ENCODE measurements around the gene UPK3B. TPM values are rescaled to one million over a fixed set of nuclear protein-coding genes. Genes with fewer than 3 reads are reported as not detected.
"Not testable (repeated sequence)": the region's sequence is repeated elsewhere in the genome, so short reads cannot be mapped to it uniquely, and the experiment has no call there.

Gene UPK3B
- total and polyA plus RNA-seq, 9 of the 15 experiments (the other 6 are each of a cell fraction or from before 2014, with no cell fraction given) = not detected

DNA sequence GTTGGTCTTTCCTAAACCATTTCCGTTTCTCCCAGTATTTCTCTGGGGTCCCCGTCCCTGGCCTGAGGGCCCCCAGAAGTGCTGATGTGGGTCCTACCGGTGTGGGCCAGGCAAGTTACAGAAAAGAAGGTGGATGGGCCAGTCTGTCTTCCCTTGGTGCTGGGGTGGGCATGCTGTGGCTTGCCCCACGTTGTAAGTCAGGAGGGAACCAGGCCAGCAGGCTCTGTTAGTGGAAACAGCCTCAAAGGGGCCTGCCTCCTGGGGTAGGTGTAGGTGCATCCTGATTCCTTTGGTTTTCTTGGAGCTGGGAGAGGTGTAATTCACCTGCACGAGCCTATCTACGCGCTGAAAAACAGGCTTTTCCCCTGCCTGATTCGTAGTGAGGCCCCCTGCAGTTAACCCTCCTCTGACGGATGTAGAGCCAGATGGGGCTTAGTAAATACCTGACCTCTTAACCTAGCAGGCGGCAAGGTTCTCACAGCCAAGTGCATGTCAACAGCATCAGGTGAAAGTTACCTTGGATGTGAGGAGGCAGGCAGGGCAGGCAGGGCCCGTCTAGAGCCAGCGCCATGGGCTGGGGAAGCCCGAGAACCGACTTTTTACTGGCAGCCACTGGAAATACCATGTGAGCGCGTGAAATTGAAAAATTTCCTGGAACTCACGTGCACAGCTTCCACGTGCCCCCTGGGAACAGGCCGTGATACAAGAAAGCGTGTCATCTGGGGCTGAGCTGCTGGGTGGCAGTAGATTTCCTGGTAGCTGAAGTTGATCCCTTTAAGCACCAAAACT is 24.3 kb upstream of the UPK3B start:
- H3K27ac ChIP-seq (ENCODE audit: extremely low read depth, low read depth, low read length); POLR2A ChIA-PET; intact Hi-C loops (cut with micrococcal nuclease); ATAC-seq; H3K4me2 ChIP-seq (ENCODE audit: insufficient read depth, low read length); H3K4me1 ChIP-seq (replicated peaks in 1 of 2; ENCODE audit: control insufficient read depth in 2 of 2, insufficient read depth in 2 of 2, low read length in 2 of 2); BruUV-seq (replicated peaks); H3K9me3 ChIP-seq (replicated peaks; ENCODE audit: control insufficient read depth, insufficient read depth, low read depth, low read length); H3K9ac ChIP-seq (ENCODE audit: insufficient read depth in 1 of 2, low read depth in 2 of 2, low read length in 2 of 2); CTCF ChIA-PET (ENCODE audit: low intra/inter-chr PET ratio); H2AFZ ChIP-seq (ENCODE audit: low read depth, low read length); H3K4me3 ChIP-seq; H3K36me3 ChIP-seq (ENCODE audit: control insufficient read depth, insufficient read depth, low read length); H3K27me3 ChIP-seq (ENCODE audit: control insufficient read depth in 2 of 2, insufficient read depth in 2 of 2, low read length in 2 of 2); H3K79me2 ChIP-seq (ENCODE audit: control insufficient read depth, insufficient read depth, low read length); H3K9me1 ChIP-seq (ENCODE audit: control insufficient read depth, insufficient read depth, low read length); DNase-seq (ENCODE audit: extremely low read depth in 1 of 4, low spot score in 3 of 4); in situ Hi-C loops (cut with MboI); H4K20me1 ChIP-seq (replicated peaks; ENCODE audit: control insufficient read depth, insufficient read depth, low read length): not testable (repeated sequence)
- peak; percentile 49 for FAIRE-seq
- 61% methylated on average over 4 of the region's 20 CpGs for WGBS (ENCODE audit: insufficient coverage, low coverage, missing lambda C conversion rate)

DNA sequence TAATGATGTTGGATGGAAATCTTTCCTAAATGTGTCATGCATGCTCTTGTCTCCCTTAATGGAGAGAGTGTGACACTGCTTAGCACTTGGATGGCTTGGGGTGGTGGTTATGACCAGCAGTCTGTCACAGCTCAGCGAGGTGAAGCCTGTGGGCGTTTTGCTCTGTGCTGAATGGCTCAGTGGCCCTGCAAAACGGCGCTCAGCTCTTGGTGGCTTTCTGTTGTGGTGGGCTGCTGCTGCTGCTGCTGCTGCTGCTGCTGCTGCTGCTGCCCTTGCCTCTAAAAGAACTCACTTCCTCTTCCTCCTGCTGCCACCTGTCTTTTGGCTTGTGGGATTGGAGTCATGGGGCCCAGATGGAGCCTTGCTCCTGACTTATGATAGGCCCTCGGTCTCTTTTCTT is 23.7 kb upstream of the UPK3B start:
- POLR2A ChIA-PET; in situ Hi-C loops (cut with MboI); H3K9me1 ChIP-seq (ENCODE audit: control insufficient read depth, insufficient read depth, low read length); H3K4me3 ChIP-seq; DNase-seq (ENCODE audit: extremely low read depth in 1 of 4, low spot score in 3 of 4); H3K27ac ChIP-seq (ENCODE audit: extremely low read depth, low read depth, low read length); H3K36me3 ChIP-seq (ENCODE audit: control insufficient read depth, insufficient read depth, low read length); H3K4me2 ChIP-seq (ENCODE audit: insufficient read depth, low read length); H4K20me1 ChIP-seq (replicated peaks; ENCODE audit: control insufficient read depth, insufficient read depth, low read length); H3K9ac ChIP-seq (ENCODE audit: insufficient read depth in 1 of 2, low read depth in 2 of 2, low read length in 2 of 2); H2AFZ ChIP-seq (ENCODE audit: low read depth, low read length); H3K9me3 ChIP-seq (replicated peaks; ENCODE audit: control insufficient read depth, insufficient read depth, low read depth, low read length); H3K79me2 ChIP-seq (ENCODE audit: control insufficient read depth, insufficient read depth, low read length); H3K27me3 ChIP-seq (ENCODE audit: control insufficient read depth in 2 of 2, insufficient read depth in 2 of 2, low read length in 2 of 2); CTCF ChIA-PET (ENCODE audit: low intra/inter-chr PET ratio); intact Hi-C loops (cut with micrococcal nuclease); BruUV-seq (replicated peaks); H3K4me1 ChIP-seq (replicated peaks in 1 of 2; ENCODE audit: control insufficient read depth in 2 of 2, insufficient read depth in 2 of 2, low read length in 2 of 2): not testable (repeated sequence)
- ATAC-seq (peak; percentile 61), FAIRE-seq (peak; percentile 6)
- no CpG with 5 or more reads among the region's 5 CpGs for WGBS (ENCODE audit: insufficient coverage, low coverage, missing lambda C conversion rate)

DNA sequence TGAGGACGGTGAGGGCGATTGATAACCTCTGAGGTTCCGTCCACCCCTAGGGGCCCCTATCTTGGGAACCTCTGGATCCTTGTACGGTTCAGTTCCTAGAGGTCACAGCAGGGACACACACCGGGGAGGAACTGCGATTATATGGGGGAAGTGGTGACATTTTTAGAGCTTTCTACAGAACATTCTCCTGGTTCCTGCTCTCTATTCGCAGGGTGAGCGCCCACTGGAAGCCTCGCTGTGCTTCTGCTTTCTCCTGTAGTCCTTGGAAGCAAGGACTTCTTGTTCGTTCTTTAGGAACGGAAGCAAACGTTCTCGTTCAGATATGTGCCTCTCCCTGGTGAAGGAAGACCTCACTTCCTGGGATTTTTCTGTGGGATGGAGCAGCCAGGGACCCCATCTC is 22.4 kb upstream of the UPK3B start:
- H3K9ac ChIP-seq (ENCODE audit: insufficient read depth in 1 of 2, low read depth in 2 of 2, low read length in 2 of 2); POLR2A ChIA-PET; FAIRE-seq; H3K4me1 ChIP-seq (replicated peaks in 1 of 2; ENCODE audit: control insufficient read depth in 2 of 2, insufficient read depth in 2 of 2, low read length in 2 of 2); H2AFZ ChIP-seq (ENCODE audit: low read depth, low read length); DNase-seq (ENCODE audit: extremely low read depth in 1 of 4, low spot score in 3 of 4); CTCF ChIA-PET (ENCODE audit: low intra/inter-chr PET ratio); H3K36me3 ChIP-seq (ENCODE audit: control insufficient read depth, insufficient read depth, low read length); H3K9me3 ChIP-seq (replicated peaks; ENCODE audit: control insufficient read depth, insufficient read depth, low read depth, low read length); in situ Hi-C loops (cut with MboI); intact Hi-C loops (cut with micrococcal nuclease); H3K4me3 ChIP-seq; H3K4me2 ChIP-seq (ENCODE audit: insufficient read depth, low read length); H3K79me2 ChIP-seq (ENCODE audit: control insufficient read depth, insufficient read depth, low read length); H3K27ac ChIP-seq (ENCODE audit: extremely low read depth, low read depth, low read length); BruUV-seq (replicated peaks); H4K20me1 ChIP-seq (replicated peaks; ENCODE audit: control insufficient read depth, insufficient read depth, low read length); H3K9me1 ChIP-seq (ENCODE audit: control insufficient read depth, insufficient read depth, low read length); H3K27me3 ChIP-seq (ENCODE audit: control insufficient read depth in 2 of 2, insufficient read depth in 2 of 2, low read length in 2 of 2): not testable (repeated sequence)
- peak; percentile 76 for ATAC-seq
- WGBS (ENCODE audit: insufficient coverage, low coverage, missing lambda C conversion rate) = 59% methylated on average over 3 of the region's 13 CpGs

DNA sequence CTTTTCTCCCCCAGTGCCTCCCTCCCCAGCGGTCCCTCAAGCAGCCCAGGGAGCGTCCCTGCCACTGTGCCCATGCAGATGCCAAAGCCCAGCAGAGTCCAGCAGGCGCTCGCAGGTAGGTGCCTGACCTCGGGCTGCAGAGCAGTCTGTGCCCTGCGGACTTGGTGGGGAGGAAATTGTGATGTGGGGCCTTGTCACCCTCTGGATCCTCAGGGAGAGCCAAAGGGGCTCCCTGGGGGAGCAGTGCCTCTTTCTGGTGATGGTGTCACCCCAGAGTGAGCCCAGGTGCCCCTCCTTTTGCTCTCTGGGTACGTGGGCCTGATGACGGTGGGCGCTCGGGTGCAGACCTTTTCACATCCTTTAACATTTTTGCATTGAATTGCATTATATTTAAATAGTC is 18.2 kb upstream of the UPK3B start:
- H2AFZ ChIP-seq (ENCODE audit: low read depth, low read length); H3K9me1 ChIP-seq (ENCODE audit: control insufficient read depth, insufficient read depth, low read length); POLR2A ChIA-PET: not testable (repeated sequence)

More for the DNA sequence above, 18.2 kb upstream of the UPK3B start:
- H3K9ac ChIP-seq (ENCODE audit: insufficient read depth in 1 of 2, low read depth in 2 of 2, low read length in 2 of 2); H3K27ac ChIP-seq (ENCODE audit: extremely low read depth, low read depth, low read length); H3K36me3 ChIP-seq (ENCODE audit: control insufficient read depth, insufficient read depth, low read length); in situ Hi-C loops (cut with MboI); CTCF ChIA-PET (ENCODE audit: low intra/inter-chr PET ratio); H3K4me3 ChIP-seq; BruUV-seq (replicated peaks); intact Hi-C loops (cut with micrococcal nuclease); H3K4me1 ChIP-seq (replicated peaks in 1 of 2; ENCODE audit: control insufficient read depth in 2 of 2, insufficient read depth in 2 of 2, low read length in 2 of 2); ATAC-seq; H4K20me1 ChIP-seq (replicated peaks; ENCODE audit: control insufficient read depth, insufficient read depth, low read length); H3K27me3 ChIP-seq (ENCODE audit: control insufficient read depth in 2 of 2, insufficient read depth in 2 of 2, low read length in 2 of 2); FAIRE-seq; H3K79me2 ChIP-seq (ENCODE audit: control insufficient read depth, insufficient read depth, low read length); DNase-seq (ENCODE audit: extremely low read depth in 1 of 4, low spot score in 3 of 4); H3K4me2 ChIP-seq (ENCODE audit: insufficient read depth, low read length); H3K9me3 ChIP-seq (replicated peaks; ENCODE audit: control insufficient read depth, insufficient read depth, low read depth, low read length): not testable (repeated sequence)
- no CpG with 5 or more reads among the region's 10 CpGs for WGBS (ENCODE audit: insufficient coverage, low coverage, missing lambda C conversion rate)

Measured in K562 (cell line).